Limb (tissue), 2 donors: ENCODE data around the gene CCL20.
"Not testable (repeated sequence)": the region's sequence is repeated elsewhere in the genome, so short reads cannot be mapped to it uniquely, and the experiment has no call there.

ENCODE experiments used
- DNase-seq, 2 donors: peaks; one replicate each; pipeline ENCODE4 v3.0.0-alpha.2; 2016; ENCODE audit errors: extremely low spot score in 2 of 2

CCL20 gene, protein sequence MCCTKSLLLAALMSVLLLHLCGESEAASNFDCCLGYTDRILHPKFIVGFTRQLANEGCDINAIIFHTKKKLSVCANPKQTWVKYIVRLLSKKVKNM

GRCh38 chr2:227813562-227814353, at the start of gene CCL20:
TSS of gene CCL20 (plus strand) at chr2:227813842. CDS start at chr2:227813912, 70 bp downstream.
- no peak for DNase-seq

DNA sequence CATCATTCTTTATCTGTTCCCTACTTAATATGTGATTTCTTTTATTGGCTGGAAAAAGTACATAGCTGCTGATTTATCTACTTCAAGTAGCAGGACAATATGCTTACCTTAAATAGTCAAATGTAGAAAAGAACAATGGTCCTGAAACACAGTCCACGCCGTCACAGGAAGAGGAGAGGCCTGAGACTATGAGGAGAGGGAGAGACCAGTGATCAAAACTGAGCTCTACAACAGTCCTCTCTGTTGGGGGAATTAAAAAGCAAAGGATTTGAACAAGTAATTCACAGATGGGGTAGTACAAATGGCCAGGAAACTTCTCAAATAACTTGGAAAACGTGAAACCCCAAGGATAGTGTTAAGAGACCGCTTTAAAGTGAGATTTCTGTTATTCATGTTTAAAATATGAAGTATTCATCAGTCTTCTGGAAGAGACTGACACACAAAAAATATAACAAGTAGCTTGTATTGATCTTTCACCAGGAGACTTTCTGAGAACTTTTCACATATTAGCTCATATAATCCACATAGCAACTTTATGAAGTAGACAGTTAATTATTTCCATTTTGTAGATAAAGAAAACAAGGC, 47.8 kb upstream of the CCL20 start:
- no peak for DNase-seq

GRCh38 chr2:227766373-227766883, 47.2 kb upstream of the CCL20 start:
- peak; percentile 75 to 81 for DNase-seq

- no peak for DNase-seq
Measured at GRCh38 chr2:227767830-227768229, 45.8 kb upstream of the CCL20 start.

DNA sequence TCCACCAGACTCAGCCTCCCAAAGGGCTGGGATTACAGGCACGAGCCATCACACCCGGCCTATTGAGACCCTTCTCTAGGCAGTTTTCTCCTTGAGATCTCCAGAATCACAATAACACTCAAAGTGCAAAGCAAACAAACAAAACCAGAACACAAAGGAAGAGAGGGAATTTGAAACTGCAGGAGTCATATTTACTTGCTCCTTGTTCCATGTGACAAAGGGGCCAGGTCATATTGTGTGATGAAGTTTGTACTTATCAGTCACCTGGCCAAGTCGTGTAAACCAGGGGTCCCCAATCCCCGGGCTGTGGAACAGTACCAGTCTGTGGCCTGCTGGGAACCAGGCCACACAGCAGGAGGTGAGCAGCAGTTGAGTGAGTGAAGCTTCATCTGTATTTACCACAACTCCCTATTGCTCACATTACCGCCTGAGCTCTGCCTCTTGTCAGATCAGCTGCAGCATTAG, 41.4 kb upstream of the CCL20 start:
- DNase-seq, result no peak

- DNase-seq, result no peak
Measured at GRCh38 chr2:227772932-227773331, 40.7 kb upstream of the CCL20 start.

DNA sequence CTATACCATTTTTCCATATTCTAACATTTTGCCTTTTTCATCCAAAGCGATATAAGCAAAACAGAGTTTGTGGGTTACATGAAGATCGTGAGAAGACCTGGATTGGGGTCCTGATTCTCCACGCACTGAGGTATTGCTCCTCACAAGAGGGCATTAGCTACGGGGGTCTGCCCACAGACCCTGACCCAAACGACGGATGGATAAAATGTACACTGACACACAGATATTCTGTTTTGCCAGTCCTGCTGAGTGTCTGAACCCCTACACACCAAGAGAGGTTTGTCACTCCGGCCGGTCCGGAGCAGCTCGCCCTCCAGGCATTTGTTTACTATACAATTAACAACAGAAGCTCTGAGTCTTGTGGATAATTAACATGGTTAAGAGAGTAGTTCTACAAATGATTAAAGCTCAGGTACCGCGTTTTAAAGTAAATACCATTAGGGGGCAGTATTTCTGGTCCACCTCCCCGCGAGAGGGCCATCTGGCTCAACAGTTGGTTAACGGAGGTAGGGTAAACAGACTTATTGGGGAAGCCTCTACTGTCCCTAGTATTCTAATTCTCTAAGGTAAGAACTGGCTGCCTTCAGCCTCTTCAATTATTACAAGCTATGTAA, 39.5 kb upstream of the CCL20 start:
- no peak for DNase-seq

DNA sequence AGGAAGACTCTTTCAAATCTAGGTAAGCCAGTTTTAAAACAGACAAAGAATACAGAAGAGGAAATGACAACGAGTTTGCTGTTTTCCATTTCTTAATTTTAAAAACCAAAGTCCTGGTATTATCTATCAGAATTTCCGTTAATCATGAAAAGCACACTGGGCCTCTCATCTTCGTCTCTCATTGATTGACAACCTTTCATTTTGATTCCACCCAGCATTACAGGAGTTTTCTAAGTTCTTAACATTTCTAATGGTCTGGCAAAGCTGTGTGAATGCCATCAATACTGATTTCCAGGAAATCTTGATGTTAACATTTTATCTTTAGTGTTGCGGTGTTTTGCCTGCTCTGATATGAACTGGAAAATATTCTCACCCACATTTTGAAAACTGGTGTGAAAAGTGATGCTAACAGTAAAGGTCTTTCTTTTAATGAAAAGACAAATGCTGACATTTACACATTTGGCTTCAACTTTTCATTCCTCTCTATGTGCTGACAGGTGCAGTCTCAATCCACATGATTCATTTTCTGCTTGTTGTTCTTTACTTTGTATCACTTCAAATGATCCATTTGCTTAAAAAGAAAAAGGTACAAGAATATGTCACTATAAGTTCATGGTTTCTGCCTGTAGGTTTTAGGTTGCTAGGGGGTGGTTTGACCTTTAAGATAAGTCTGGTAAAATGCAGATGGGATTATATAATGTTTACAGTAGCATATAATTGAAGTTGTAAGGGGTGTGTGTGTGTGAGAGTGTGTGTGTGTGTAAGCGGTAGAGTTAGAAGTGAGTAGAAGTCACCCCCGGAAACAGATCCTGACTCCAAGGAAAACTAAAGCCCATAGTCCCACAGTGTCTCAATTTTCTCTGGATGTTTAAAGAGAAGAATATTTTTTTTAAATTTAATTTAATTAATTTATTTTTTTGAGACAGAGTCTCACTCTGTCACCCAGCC, 38.5 kb upstream of the CCL20 start:
- no peak for DNase-seq

DNA sequence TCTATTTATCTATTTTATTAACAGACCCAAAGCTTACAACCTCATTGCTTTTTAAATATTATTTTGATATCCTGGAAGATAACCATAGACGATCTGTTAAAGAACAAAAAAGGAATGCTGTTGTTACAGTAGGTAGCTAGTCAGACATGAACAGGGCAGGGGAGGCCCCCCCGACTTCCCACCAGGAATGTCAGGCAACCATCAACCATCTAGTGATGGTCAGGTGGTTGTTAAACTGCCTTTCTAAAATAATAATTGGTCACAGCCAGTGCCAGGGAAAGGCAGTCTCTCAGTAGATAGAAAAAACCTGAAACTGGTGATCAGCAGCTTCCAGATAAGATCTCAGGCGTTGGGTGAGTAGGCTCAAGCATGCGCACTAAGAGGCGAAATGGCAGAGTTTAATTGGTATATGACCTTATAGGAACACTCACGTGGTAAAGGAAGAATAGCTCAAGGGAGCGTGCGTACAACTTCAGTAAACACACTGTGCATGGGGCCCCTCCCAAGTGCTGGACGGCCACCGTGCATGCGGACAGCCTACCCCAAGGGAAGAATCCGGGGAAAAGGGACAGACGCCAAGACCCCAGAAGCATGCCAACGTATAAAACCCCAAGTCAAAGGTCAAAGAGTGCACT, 32.5 kb upstream of the CCL20 start:
- no peak for DNase-seq

GRCh38 chr2:227781841-227782240, 31.8 kb upstream of the CCL20 start:
- DNase-seq, result no peak

DNA sequence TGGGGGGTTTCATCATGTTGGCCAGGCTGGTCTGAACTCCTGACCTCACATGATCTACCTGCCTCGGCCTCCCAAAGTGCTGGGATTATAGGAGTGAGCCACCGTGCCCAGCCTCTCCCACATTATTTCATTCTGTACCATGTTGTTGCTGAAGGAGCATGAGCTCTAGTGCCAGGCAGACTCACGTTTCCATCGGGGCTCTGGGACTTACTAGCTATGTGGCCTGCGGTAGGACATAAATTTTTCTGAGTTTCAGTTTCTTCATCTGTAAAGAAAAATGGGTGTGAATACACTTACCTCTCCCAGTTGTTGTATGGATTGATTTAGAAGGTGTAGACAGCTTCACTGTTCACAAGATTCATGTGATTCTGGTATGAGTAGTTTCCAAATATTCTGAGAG, 30.8 kb upstream of the CCL20 start:
- no peak for DNase-seq

GRCh38 chr2:227783404-227784138, 30.1 kb upstream of the CCL20 start:
- no peak for DNase-seq

- DNase-seq, result no peak
Measured at GRCh38 chr2:227785293-227785692, 28.3 kb upstream of the CCL20 start.

- DNase-seq, result no peak
Measured at GRCh38 chr2:227788561-227789018, 25.1 kb upstream of the CCL20 start.

DNA sequence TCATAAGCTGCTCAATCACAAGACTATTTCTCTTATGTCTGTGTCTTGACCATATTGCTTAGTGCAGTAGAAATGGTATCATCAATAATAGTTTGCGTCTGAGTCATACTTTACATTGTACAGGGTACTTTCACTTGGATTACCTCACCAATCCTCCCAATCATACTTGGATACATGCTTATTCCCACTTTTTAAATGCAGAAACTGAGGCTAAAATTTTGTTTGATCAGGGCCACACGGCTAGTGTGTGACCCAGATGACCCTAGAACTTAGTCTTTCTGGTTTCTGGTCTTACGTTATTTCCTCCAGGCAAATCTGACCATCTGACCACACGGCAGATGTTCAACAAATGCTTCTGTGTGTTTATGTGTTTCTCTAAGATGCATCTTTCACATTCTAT, 23.8 kb upstream of the CCL20 start:
- no peak for DNase-seq

DNA sequence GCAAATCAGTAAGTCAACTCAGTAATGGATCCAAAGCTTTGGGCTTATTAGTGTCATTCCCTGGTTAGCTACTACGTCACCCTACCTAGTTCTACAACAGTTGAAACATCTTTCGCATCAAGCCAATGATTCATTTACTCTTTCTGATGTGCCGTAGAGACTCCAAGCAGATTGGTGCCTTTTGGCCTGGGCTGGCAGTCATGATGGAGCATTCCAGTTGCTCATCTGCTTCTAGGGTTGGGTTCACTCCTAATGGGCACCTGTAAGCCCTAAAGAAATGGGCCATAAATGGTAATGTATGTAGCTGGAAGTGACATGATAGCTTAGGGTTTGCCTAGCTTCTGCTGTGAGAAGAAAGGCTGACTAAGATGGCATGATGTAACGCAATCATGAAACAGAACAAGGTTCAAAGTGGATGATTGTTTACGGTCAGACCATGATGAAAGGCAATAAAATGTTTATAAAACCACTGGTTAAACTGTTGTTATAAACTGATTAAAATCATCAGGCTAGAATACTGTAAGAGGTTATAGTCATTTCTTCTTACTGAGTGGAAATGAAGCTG, 20.4 kb upstream of the CCL20 start:
- no peak for DNase-seq

- DNase-seq, result no peak
Measured at GRCh38 chr2:227796045-227796711, 17.5 kb upstream of the CCL20 start.

DNA sequence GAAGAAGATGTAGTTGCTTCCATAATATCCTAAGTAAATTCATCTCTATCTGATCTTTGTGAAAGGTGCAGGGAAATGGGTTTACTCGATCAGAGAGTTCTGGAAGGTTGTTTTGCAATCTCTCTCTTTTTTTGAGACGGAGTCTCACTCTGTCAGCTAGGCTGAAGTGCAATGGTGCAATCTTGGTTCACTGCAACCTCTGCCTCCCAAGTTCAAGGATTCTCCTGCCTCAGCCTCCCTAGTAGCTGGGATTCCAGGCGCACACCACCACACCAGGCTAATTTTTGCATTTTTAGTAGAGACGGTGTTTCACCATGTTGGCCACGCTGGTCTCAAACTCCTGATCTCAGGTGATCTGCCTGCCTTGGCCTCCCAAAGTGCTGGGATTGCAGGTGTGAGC, 16.9 kb upstream of the CCL20 start:
- not testable (repeated sequence) for DNase-seq

- DNase-seq, result no peak
Measured at GRCh38 chr2:227799202-227799601, 14.4 kb upstream of the CCL20 start.
